Measurements from ENCODE around the gene TRAIP. TPM values are rescaled to one million over a fixed set of nuclear protein-coding genes. Genes with fewer than 3 reads are reported as not detected.

Gene TRAIP
- total RNA-seq, 2 experiments from 2014 or later: 25.1 to 28.1 TPM

DNA sequence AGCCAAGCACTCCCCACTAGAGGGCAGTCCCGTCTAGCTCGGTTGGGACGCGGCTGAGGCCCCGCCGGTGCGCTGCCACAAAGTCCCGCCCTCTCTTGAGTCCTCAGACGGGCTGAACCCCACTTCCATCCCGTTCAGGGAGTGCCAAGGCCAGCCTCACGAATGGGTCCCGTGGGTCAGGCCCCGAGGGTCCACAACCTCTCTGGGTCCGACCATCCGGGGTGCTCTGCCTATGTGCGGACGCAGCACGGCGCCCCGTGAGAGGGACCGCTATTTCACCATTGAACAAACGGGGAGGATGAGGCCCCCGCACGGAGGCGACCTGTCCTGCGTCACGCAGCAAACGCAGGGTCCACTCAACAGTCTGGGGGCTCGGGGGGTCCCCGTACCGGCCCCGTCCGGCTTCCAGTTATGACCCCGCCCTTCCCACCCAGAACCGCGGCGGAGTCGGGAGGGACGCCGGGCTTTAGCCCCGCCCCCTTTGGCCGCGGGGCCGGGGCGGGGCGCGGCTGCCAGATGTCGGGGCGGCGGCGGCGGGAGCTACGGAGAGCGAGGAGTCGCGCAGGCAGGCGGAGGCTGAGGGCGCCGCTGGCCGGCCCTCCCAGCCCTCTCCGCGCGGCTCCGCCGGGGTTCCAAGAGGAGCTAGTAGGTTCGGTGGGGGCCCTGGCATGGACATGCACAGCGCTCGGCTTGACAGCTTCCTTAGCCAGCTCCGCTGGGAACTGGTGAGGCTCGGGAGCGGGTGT is 53.5 kb downstream of the TRAIP start, which contains the start of gene INKA1:
Gene INKA1 (plus strand): TSS at position 543 of the 746 bp plus-strand sequence. CDS start 132 bp downstream, at position 675.
- no peaks in the 10 kb centered on the region for H3K36me3 Mint-ChIP-seq (ENCODE audit: low read depth)
- peaks cover 10% of the 10 kb centered on the region for H3K27me3 Mint-ChIP-seq
- peak; percentile 87 for ATAC-seq
- peak within 1 kb of the TSS; percentile 55 for H3K27ac Mint-ChIP-seq
- peak within 1 kb of the TSS; percentile 79 for H3K4me3 Mint-ChIP-seq
- no peaks in the 10 kb centered on the region for H3K9me3 Mint-ChIP-seq (ENCODE audit: low read depth)
- intact Hi-C loops (cut with DNase I, micrococcal nuclease): loop anchor here (1.0 to 5.0 kb wide), 13 partner anchors 11 to 424 kb away; partner anchors contain the start of genes IP6K1 (in 2 of the 2), AMIGO3 (in 1 of the 2), APEH (in 1 of the 2) and DAG1 (in 1 of the 2)
- peaks cover 40% of the 10 kb centered on the region for H3K4me1 Mint-ChIP-seq
- CTCF ChIA-PET: interaction anchor here (0.5 to 5.2 kb wide), 30 partner anchors 10 to 1873 kb away, joined by 3 to 56 read pairs (median 3); partner anchors contain the start of genes IP6K1 and UBA7
- DNase-seq: peak; percentile 94
- POLR2A ChIA-PET: interaction anchor here (0.6 to 2.9 kb wide), 2 partner anchors 10 to 36 kb away, joined by 4 to 16 read pairs; partner anchors contain the start of gene UBA7

- Mint-ChIP-seq H3K27ac (no peak overlapping the region), H3K27me3 (peaks cover 10% of the 10 kb centered on the region), H3K36me3 (ENCODE audit: low read depth) (no peaks in the 10 kb centered on the region), H3K4me3 (no peak overlapping the region), H3K4me1 (peaks cover 24% of the 10 kb centered on the region), H3K9me3 (ENCODE audit: low read depth) (no peaks in the 10 kb centered on the region)
- DNase-seq (no peak), ATAC-seq (no peak)
- ChIA-PET CTCF (interaction anchor here (0.8 to 3.9 kb wide), 4 partner anchors 12 to 38 kb away, joined by 4 to 27 read pairs (median 12); partner anchors contain the start of genes IP6K1 and UBA7), POLR2A (no interaction called here)
- intact Hi-C loops (cut with DNase I, micrococcal nuclease): loop anchor here in 1 of 2 experiments (5.0 kb wide), 1 partner anchor 106 kb away; no protein-coding TSS in a partner anchor
Measured at GRCh38 chr3:49801160-49801559, 55.2 kb downstream of the TRAIP start.

DNA sequence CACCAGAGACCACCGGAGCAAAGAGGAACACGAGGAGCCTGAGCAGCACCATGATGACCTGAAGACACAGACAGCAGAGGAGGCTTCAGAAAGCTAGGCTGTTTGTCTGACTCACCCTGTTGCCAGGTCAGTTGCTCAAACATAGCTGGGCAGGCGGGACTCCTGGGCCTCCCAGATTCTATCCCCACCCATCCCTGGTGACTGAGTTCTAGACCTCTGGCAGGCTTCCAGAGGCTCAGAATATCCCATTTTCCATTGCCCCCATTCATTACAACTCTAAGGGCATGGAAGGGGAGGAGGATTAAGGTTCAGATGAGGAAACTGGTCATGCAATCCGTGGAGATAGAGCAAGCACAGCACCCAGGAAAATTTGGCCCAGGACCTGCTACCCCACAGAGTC is 56.6 kb downstream of the TRAIP start, which contains the start of gene CDHR4:
Gene CDHR4 (minus strand): TSS at position 113 of the 400 bp plus-strand sequence. CDS start 61 bp downstream, at position 52.
- Mint-ChIP-seq H3K27ac (no peak within 1 kb of the TSS), H3K36me3 (ENCODE audit: low read depth) (no peaks in the 10 kb centered on the region), H3K4me3 (no peak within 1 kb of the TSS), H3K4me1 (peaks cover 12% of the 10 kb centered on the region), H3K9me3 (ENCODE audit: low read depth) (no peaks in the 10 kb centered on the region), H3K27me3 (peaks cover 10% of the 10 kb centered on the region)
- no peak for DNase-seq
- ATAC-seq: no peak
- POLR2A ChIA-PET: no interaction called here
- CTCF ChIA-PET: interaction anchor here (1.0 to 2.2 kb wide), 4 partner anchors 20 to 109 kb away, joined by 4 to 15 read pairs (median 4); no protein-coding TSS in a partner anchor
- intact Hi-C loops (cut with DNase I, micrococcal nuclease): loop anchor here in 1 of 2 experiments (5.0 kb wide), 1 partner anchor 108 kb away; no protein-coding TSS in a partner anchor

DNA sequence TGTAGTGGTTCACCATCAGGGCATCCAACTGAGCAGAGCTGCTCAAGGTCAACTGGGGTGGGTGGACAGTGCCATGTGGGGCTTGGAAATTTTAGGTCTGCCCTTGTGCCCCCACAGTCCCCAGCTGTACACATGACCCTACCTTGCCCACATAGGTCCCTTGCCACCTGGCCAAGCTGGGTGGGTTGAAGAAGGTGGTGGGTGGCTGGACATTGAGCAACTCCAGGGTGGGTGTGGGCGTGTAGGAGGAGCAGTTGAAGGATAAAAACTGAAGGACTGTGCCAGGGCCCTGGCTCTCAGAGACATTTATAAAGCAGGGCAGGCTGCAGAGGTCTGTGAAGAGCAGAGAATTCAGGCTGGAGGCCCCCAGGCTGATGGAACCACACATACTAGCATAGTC is 57.3 kb downstream of the TRAIP start:
- no peak overlapping the region for H3K4me3 Mint-ChIP-seq
- POLR2A ChIA-PET: no interaction called here
- H3K9me3 Mint-ChIP-seq (ENCODE audit: low read depth): no peaks in the 10 kb centered on the region
- H3K36me3 Mint-ChIP-seq (ENCODE audit: low read depth): no peaks in the 10 kb centered on the region
- peaks cover 10% of the 10 kb centered on the region for H3K27me3 Mint-ChIP-seq
- ATAC-seq (no peak), DNase-seq (no peak)
- peaks cover 11% of the 10 kb centered on the region for H3K4me1 Mint-ChIP-seq
- H3K27ac Mint-ChIP-seq: no peak overlapping the region
- CTCF ChIA-PET: interaction anchor here (1.4 to 2.2 kb wide), 2 partner anchors 40 to 109 kb away, joined by 4 to 15 read pairs; no protein-coding TSS in a partner anchor
- intact Hi-C loops (cut with DNase I, micrococcal nuclease): no loop called here

- H3K27me3 Mint-ChIP-seq: no peaks in the 10 kb centered on the region
- no peak overlapping the region for H3K4me3 Mint-ChIP-seq
- CTCF ChIA-PET: interaction anchor here (0.5 to 0.9 kb wide), 2 partner anchors 9 to 205 kb away, joined by 3 to 4 read pairs; no protein-coding TSS in a partner anchor
- H3K27ac Mint-ChIP-seq: no peak overlapping the region
- POLR2A ChIA-PET: no interaction called here
- intact Hi-C loops (cut with DNase I, micrococcal nuclease): no loop called here
- no peaks in the 10 kb centered on the region for H3K36me3 Mint-ChIP-seq (ENCODE audit: low read depth)
- no peak for ATAC-seq
- no peaks in the 10 kb centered on the region for H3K9me3 Mint-ChIP-seq (ENCODE audit: low read depth)
- H3K4me1 Mint-ChIP-seq: peaks cover 3% of the 10 kb centered on the region
- DNase-seq: no peak
Measured at GRCh38 chr3:49794926-49795905, 61.1 kb downstream of the TRAIP start.

DNA sequence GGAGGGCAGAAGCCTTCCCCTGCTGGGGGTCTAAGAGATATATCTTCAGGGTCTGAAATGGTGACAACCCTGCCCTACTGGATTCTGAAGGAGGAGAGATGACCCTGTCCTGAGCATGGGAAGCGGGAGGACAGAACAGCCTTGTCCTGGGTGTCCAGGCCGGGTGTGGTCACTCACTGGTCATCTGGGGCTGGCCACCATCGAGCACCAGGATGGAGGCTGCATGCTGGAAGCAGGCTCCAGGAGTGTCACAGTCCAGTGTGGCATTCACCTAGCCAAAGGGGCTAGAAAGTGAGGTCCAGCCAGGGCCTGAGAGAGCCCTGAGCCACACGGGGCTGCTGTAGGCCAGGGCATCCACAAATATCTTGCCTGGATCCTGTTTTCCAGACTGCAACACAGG is 61.9 kb downstream of the TRAIP start:
- CTCF ChIA-PET: interaction anchor here (0.5 kb wide), 1 partner anchor 204 kb away, joined by 4 read pairs; no protein-coding TSS in a partner anchor
- POLR2A ChIA-PET: no interaction called here

DNA sequence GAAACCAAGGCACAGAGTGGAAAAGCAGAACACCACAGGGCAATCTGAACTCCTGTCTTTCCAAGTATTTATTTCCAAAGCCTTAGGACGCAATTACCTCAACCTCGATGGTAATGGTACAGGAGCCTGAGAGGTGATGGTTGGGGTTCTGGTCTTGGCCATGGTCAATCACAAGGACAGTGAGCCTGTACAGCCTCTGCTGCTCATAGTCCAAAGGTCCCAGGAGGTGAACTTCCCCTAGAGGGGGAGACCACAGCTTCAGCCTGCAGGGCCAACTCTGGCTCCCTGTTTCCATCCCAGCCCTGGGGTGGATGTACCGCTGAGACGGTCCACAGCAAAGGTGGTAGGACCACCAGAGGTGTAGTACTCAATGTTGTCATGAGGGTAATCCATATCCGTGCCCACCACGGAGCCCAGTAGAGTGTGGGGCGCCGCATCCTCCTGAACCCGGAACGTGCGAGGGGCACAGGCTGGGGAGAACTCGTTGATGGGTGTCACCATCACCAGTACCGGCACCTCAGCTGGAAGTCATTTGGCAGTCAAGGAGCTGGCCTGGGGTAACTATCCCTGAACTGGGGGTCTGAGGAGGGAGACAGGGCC is 62.8 kb downstream of the TRAIP start:
- DNase-seq: no peak
- Mint-ChIP-seq H3K36me3 (ENCODE audit: low read depth) (no peaks in the 10 kb centered on the region), H3K27ac (no peak overlapping the region), H3K4me3 (no peak overlapping the region), H3K4me1 (peaks cover 7% of the 10 kb centered on the region), H3K9me3 (ENCODE audit: low read depth) (no peaks in the 10 kb centered on the region), H3K27me3 (no peaks in the 10 kb centered on the region)
- ChIA-PET POLR2A (no interaction called here), CTCF (interaction anchor here (0.7 kb wide), 1 partner anchor 11 kb away, joined by 3 read pairs; no protein-coding TSS in a partner anchor)
- ATAC-seq: no peak
- intact Hi-C loops (cut with DNase I, micrococcal nuclease): no loop called here

More for the DNA sequence above, 61.9 kb downstream of the TRAIP start:
- no peaks in the 10 kb centered on the region for H3K27me3 Mint-ChIP-seq
- H3K4me1 Mint-ChIP-seq: peaks cover 7% of the 10 kb centered on the region
- no peaks in the 10 kb centered on the region for H3K36me3 Mint-ChIP-seq (ENCODE audit: low read depth)
- no peak overlapping the region for H3K27ac Mint-ChIP-seq
- ATAC-seq (no peak), DNase-seq (no peak)
- H3K9me3 Mint-ChIP-seq (ENCODE audit: low read depth): no peaks in the 10 kb centered on the region
- intact Hi-C loops (cut with DNase I, micrococcal nuclease): no loop called here
- no peak overlapping the region for H3K4me3 Mint-ChIP-seq

GRCh38 chr3:49792371-49793150 is 63.8 kb downstream of the TRAIP start:
- Mint-ChIP-seq H3K27me3 (no peaks in the 10 kb centered on the region), H3K4me3 (no peak overlapping the region), H3K36me3 (ENCODE audit: low read depth) (no peaks in the 10 kb centered on the region), H3K9me3 (ENCODE audit: low read depth) (no peaks in the 10 kb centered on the region), H3K27ac (no peak overlapping the region), H3K4me1 (peaks cover 7% of the 10 kb centered on the region)
- POLR2A ChIA-PET: no interaction called here
- ATAC-seq (no peak), DNase-seq (no peak)
- intact Hi-C loops (cut with DNase I, micrococcal nuclease): no loop called here
- CTCF ChIA-PET: interaction anchor here (0.7 kb wide), 1 partner anchor 47 kb away, joined by 3 read pairs; no protein-coding TSS in a partner anchor

DNA sequence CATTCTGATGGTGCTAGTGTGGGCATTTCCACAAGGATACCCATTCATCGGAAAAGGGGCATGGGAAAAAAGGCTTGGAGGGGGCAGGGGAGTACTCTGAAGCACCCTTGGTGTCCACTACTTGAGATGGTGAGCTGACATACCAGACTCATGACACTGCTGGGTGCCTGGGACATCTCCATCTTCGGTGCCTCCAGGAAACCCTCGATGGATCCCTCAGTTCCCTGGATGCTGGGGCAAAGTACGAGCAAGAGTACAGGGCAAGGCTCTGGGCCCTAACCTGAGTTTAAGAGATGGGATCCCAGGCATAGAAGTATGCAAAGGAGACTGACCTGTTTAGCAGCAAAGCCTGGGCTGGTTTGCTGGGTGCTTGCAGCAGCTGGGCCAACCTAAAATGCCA is 64.8 kb downstream of the TRAIP start:
- DNase-seq (no peak), ATAC-seq (no peak)
- ChIA-PET POLR2A (interaction anchor here (0.6 kb wide), 1 partner anchor 22 kb away, joined by 3 read pairs; no protein-coding TSS in a partner anchor), CTCF (interaction anchor here (1.3 kb wide), 1 partner anchor 11 kb away, joined by 3 read pairs; the partner anchor contains the start of gene INKA1)
- no peaks in the 10 kb centered on the region for H3K36me3 Mint-ChIP-seq (ENCODE audit: low read depth)
- H3K9me3 Mint-ChIP-seq (ENCODE audit: low read depth): no peaks in the 10 kb centered on the region
- intact Hi-C loops (cut with DNase I, micrococcal nuclease): no loop called here
- no peaks in the 10 kb centered on the region for H3K27me3 Mint-ChIP-seq
- peaks cover 14% of the 10 kb centered on the region for H3K4me1 Mint-ChIP-seq
- H3K4me3 Mint-ChIP-seq: no peak overlapping the region
- H3K27ac Mint-ChIP-seq: no peak overlapping the region

All from activated CD4-positive, alpha-beta T cell treated with anti-CD3 and anti-CD28 coated beads for 36 hours (primary cell).